ENCODE measurements around the gene CYB5R2.
"Not testable (repeated sequence)": the region's sequence is repeated elsewhere in the genome, so short reads cannot be mapped to it uniquely, and the experiment has no call there.

Gene CYB5R2

GRCh38 chr11:7675631-7676030 lies 2.3 kb upstream of the CYB5R2 start:
- no peak overlapping the region for H3K27ac Mint-ChIP-seq
- peaks cover 77% of the 10 kb centered on the region for H3K27me3 Mint-ChIP-seq
- DNase-seq (no peak), ATAC-seq (no peak)
- no peaks in the 10 kb centered on the region for H3K9me3 Mint-ChIP-seq
- H3K4me3 Mint-ChIP-seq = no peak overlapping the region
- peaks cover 34% of the 10 kb centered on the region for H3K4me1 Mint-ChIP-seq

GRCh38 chr11:7673724-7674434 lies 579 bp upstream of the CYB5R2 start:
- no peaks in the 10 kb centered on the region for H3K9me3 Mint-ChIP-seq
- peaks cover 36% of the 10 kb centered on the region for H3K4me1 Mint-ChIP-seq
- no peak for DNase-seq
- H3K27me3 Mint-ChIP-seq = peaks cover 66% of the 10 kb centered on the region
- peak; percentile 47 for ATAC-seq
- peak overlapping the region; percentile 70 to 75 for H3K4me3 Mint-ChIP-seq
- H3K27ac Mint-ChIP-seq = peak overlapping the region in 1 of 2 donors; percentile 22

GRCh38 chr11:7672276-7672959 lies 882 bp downstream of the CYB5R2 start:
- peak; percentile 1 for ATAC-seq

GRCh38 chr11:7671347-7672215 lies 1.7 kb downstream of the CYB5R2 start:
- peak in 1 of 2 donors; percentile 61 for DNase-seq
- H3K4me3 Mint-ChIP-seq = peak overlapping the region; percentile 48 to 57
- H3K27ac Mint-ChIP-seq = peak overlapping the region in 1 of 2 donors; percentile 85
- peak; percentile 81 for ATAC-seq
- H3K4me1 Mint-ChIP-seq = peaks cover 36% of the 10 kb centered on the region
- H3K9me3 Mint-ChIP-seq = no peaks in the 10 kb centered on the region
- peaks cover 48% of the 10 kb centered on the region for H3K27me3 Mint-ChIP-seq

More at GRCh38 chr11:7672276-7672959, 882 bp downstream of the CYB5R2 start:
- H3K4me3 Mint-ChIP-seq = peak overlapping the region; percentile 68 to 75
- H3K27me3 Mint-ChIP-seq = peaks cover 55% of the 10 kb centered on the region
- peak overlapping the region; percentile 48 to 49 for H3K27ac Mint-ChIP-seq
- H3K4me1 Mint-ChIP-seq = peaks cover 36% of the 10 kb centered on the region
- DNase-seq = no peak
- H3K9me3 Mint-ChIP-seq = no peaks in the 10 kb centered on the region

- Mint-ChIP-seq H3K27me3 (peaks cover 45% of the 10 kb centered on the region), H3K9me3 (no peaks in the 10 kb centered on the region), H3K4me3 (no peak overlapping the region), H3K27ac (no peak overlapping the region), H3K4me1 (peaks cover 36% of the 10 kb centered on the region)
- DNase-seq = no peak
- no peak for ATAC-seq
Observed at GRCh38 chr11:7670641-7671040, 2.7 kb downstream of the CYB5R2 start.

GRCh38 chr11:7668911-7669310 lies 4.4 kb downstream of the CYB5R2 start:
- H3K9me3 Mint-ChIP-seq = no peaks in the 10 kb centered on the region
- no peak for DNase-seq
- H3K27ac Mint-ChIP-seq = peak overlapping the region in 1 of 2 donors; percentile 71
- H3K4me3 Mint-ChIP-seq = no peak overlapping the region
- peaks cover 29% of the 10 kb centered on the region for H3K27me3 Mint-ChIP-seq
- H3K4me1 Mint-ChIP-seq = peaks cover 28% of the 10 kb centered on the region
- no peak for ATAC-seq

- H3K4me1 Mint-ChIP-seq = peaks cover 27% of the 10 kb centered on the region
- peaks cover 26% of the 10 kb centered on the region for H3K27me3 Mint-ChIP-seq
- no peak overlapping the region for H3K4me3 Mint-ChIP-seq
- H3K9me3 Mint-ChIP-seq = no peaks in the 10 kb centered on the region
- ATAC-seq (no peak), DNase-seq (no peak)
- H3K27ac Mint-ChIP-seq = no peak overlapping the region
Observed at GRCh38 chr11:7668464-7668863, 4.8 kb downstream of the CYB5R2 start.

GRCh38 chr11:7667460-7667859 lies 5.8 kb downstream of the CYB5R2 start:
- Mint-ChIP-seq H3K9me3 (no peaks in the 10 kb centered on the region), H3K4me3 (no peak overlapping the region), H3K27ac (no peak overlapping the region), H3K4me1 (peaks cover 21% of the 10 kb centered on the region), H3K27me3 (peaks cover 19% of the 10 kb centered on the region)
- ATAC-seq (no peak), DNase-seq (no peak)

GRCh38 chr11:7666292-7666866 lies 6.9 kb downstream of the CYB5R2 start:
- no peak for ATAC-seq

GRCh38 chr11:7665473-7666291 lies 7.6 kb downstream of the CYB5R2 start:
- H3K4me3 Mint-ChIP-seq = no peak overlapping the region

More at GRCh38 chr11:7666292-7666866, 6.9 kb downstream of the CYB5R2 start:
- Mint-ChIP-seq H3K9me3 (no peaks in the 10 kb centered on the region), H3K27me3 (peaks cover 8% of the 10 kb centered on the region), H3K27ac (peak overlapping the region in 1 of 2 donors; percentile 37), H3K4me1 (peaks cover 10% of the 10 kb centered on the region), H3K4me3 (no peak overlapping the region)
- DNase-seq = no peak

GRCh38 chr11:7664867-7665266 lies 8.4 kb downstream of the CYB5R2 start:
- no peak overlapping the region for H3K4me3 Mint-ChIP-seq
- no peak for DNase-seq

More at GRCh38 chr11:7665473-7666291, 7.6 kb downstream of the CYB5R2 start:
- DNase-seq = peak; percentile 75
- Mint-ChIP-seq H3K27ac (no peak overlapping the region), H3K4me1 (peaks cover 3% of the 10 kb centered on the region), H3K9me3 (no peaks in the 10 kb centered on the region), H3K27me3 (peaks cover 8% of the 10 kb centered on the region)
- peak; percentile 94 for ATAC-seq

GRCh38 chr11:7663531-7663930 lies 9.8 kb downstream of the CYB5R2 start:
- H3K4me3 Mint-ChIP-seq, H3K4me1 Mint-ChIP-seq, H3K27ac Mint-ChIP-seq, H3K27me3 Mint-ChIP-seq, ATAC-seq, H3K9me3 Mint-ChIP-seq, DNase-seq: not testable (repeated sequence)

More at GRCh38 chr11:7664867-7665266, 8.4 kb downstream of the CYB5R2 start:
- Mint-ChIP-seq H3K9me3 (no peaks in the 10 kb centered on the region), H3K27ac (no peak overlapping the region), H3K27me3 (peaks cover 8% of the 10 kb centered on the region), H3K4me1 (no peaks in the 10 kb centered on the region)
- ATAC-seq = no peak

GRCh38 chr11:7657306-7658025 lies 15.8 kb downstream of the CYB5R2 start:
- Mint-ChIP-seq H3K27me3 (no peaks in the 10 kb centered on the region), H3K9me3 (no peaks in the 10 kb centered on the region), H3K4me3 (no peak overlapping the region), H3K4me1 (no peaks in the 10 kb centered on the region), H3K27ac (peak overlapping the region in 1 of 2 donors; percentile 79)
- DNase-seq = no peak
- peak; percentile 67 for ATAC-seq

- no peak for DNase-seq
- H3K27ac Mint-ChIP-seq = peak overlapping the region in 1 of 2 donors; percentile 12
- ATAC-seq = peak; percentile 44
Observed at GRCh38 chr11:7656704-7657103, 16.6 kb downstream of the CYB5R2 start.

More at GRCh38 chr11:7656704-7657103, 16.6 kb downstream of the CYB5R2 start:
- no peaks in the 10 kb centered on the region for H3K4me1 Mint-ChIP-seq
- H3K9me3 Mint-ChIP-seq = no peaks in the 10 kb centered on the region
- no peak overlapping the region for H3K4me3 Mint-ChIP-seq
- no peaks in the 10 kb centered on the region for H3K27me3 Mint-ChIP-seq
